ENCODE data around the gene MTHFS. TPM values are rescaled to one million over a fixed set of nuclear protein-coding genes. Genes with fewer than 3 reads are reported as not detected.
"Not testable (repeated sequence)": the region's sequence is repeated elsewhere in the genome, so short reads cannot be mapped to it uniquely, and the experiment has no call there.

MTHFS gene
- total and polyA plus RNA-seq, 7 experiments from 2014 or later, result 15.8 to 93.3 (median 22.0) TPM

DNA sequence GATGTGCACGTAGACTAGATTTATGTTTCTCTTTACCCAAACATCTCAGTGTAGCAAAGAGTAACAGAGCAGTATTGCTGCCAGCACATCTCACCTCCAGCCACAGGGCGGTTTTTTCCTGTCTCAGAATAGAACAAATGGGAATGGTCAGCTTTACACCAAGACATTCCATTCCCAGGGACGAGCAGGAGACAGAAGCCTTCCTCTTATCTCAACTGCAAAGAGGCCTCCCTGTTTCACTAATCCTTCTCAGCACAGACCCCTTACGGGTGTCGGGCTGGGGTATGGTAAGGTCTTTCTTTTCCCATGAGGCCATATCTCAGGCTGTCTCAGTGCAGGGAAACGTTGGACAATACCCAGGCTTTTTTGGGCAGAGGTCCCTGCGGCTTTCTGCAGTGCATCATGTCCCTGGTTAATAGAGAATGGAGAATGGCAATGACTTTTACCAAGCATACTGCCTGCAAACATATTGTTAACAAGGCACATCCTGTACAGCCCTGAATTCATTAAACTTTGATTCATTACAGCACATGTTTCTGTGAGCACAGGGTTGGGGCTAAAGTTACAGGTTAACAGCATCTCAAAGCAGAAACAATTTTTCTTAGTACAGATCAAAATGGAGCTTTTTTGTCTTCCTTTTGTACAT, 38.9 kb upstream of the MTHFS start:
- H3K36me3 ChIP-seq (ENCODE audit: control insufficient read depth in 2 of 3, insufficient read depth in 3 of 3, low read length in 3 of 3); H3K9me3 ChIP-seq (ENCODE audit: control insufficient read depth in 2 of 3, low read length in 3 of 3); H3K36me3 Mint-ChIP-seq; intact Hi-C loops (cut with micrococcal nuclease); ATAC-seq; H3K27me3 Mint-ChIP-seq; H3K4me3 Mint-ChIP-seq; H3K27ac ChIP-seq (ENCODE audit: low read depth, low read length); H3K27ac Mint-ChIP-seq; H3K4me1 ChIP-seq (ENCODE audit: control insufficient read depth in 2 of 2, insufficient read depth in 2 of 2, low read length in 2 of 2); H3K27me3 ChIP-seq (ENCODE audit: control insufficient read depth in 2 of 2, insufficient read depth in 2 of 2, low read length in 2 of 2); CTCF ChIA-PET; H3K4me3 ChIP-seq (ENCODE audit: low read length); H3K9me3 Mint-ChIP-seq; DNase-seq; POLR2A ChIA-PET: not testable (repeated sequence)
- peaks cover 2 to 12% (median 10%) of the 10 kb centered on the region in 7 donors for H3K4me1 Mint-ChIP-seq

GRCh38 chr15:79933231-79933630, 36.4 kb upstream of the MTHFS start:
- no peak overlapping the region for H3K27ac ChIP-seq (ENCODE audit: low read depth, low read length)
- no peaks in the 10 kb centered on the region for H3K4me1 ChIP-seq (ENCODE audit: control insufficient read depth in 2 of 2, insufficient read depth in 2 of 2, low read length in 2 of 2)
- H3K4me3 ChIP-seq (ENCODE audit: low read length), result no peak overlapping the region
- H3K27me3 ChIP-seq (ENCODE audit: control insufficient read depth in 2 of 2, insufficient read depth in 2 of 2, low read length in 2 of 2), result no peaks in the 10 kb centered on the region
- H3K36me3 ChIP-seq (ENCODE audit: control insufficient read depth in 2 of 3, insufficient read depth in 3 of 3, low read length in 3 of 3), result no peaks in the 10 kb centered on the region
- Mint-ChIP-seq H3K4me3 (no peak overlapping the region), H3K9me3 (peaks cover 0 to 8% (median 0%) of the 10 kb centered on the region in 11 donors), H3K4me1 (peaks cover 4 to 12% (median 10%) of the 10 kb centered on the region in 7 donors), H3K27ac (no peak overlapping the region), H3K36me3 (peaks cover 0 to 6% (median 0%) of the 10 kb centered on the region in 5 donors), H3K27me3 (peaks cover 0 to 18% (median 0%) of the 10 kb centered on the region in 5 donors)
- POLR2A ChIA-PET, result interaction anchor here (0.8 to 3.2 kb wide), 2 partner anchors 10 to 37 kb away, joined by 3 to 16 read pairs; no protein-coding TSS in a partner anchor
- intact Hi-C loops (cut with micrococcal nuclease), result no loop called here
- no peaks in the 10 kb centered on the region for H3K9me3 ChIP-seq (ENCODE audit: control insufficient read depth in 2 of 3, low read length in 3 of 3)
- CTCF ChIA-PET, result no interaction called here
- ATAC-seq (no peak), DNase-seq (no peak)

DNA sequence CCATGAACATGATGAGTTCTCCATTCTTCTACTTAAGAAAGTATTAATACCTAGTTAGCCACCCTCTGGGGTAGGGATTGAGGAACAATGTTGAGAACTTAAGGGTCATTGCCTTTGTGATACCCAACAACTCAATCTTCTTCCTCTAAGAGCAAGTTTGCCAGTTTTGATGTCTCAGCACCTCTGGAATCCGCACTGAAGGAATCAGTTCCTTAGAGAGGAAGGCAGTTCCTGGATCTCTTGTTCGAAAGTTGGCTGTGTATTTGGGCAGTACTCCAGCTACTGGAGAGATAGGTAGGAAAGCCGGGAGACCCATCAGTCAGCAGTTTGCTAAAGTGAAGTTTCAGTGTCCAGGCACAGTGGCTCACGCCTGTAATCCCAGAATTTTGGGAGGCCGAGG, 35.6 kb upstream of the MTHFS start:
- POLR2A ChIA-PET, result interaction anchor here (3.2 kb wide), 1 partner anchor 9 kb away, joined by 16 read pairs; no protein-coding TSS in a partner anchor
- no peaks in the 10 kb centered on the region for H3K4me1 ChIP-seq (ENCODE audit: control insufficient read depth in 2 of 2, insufficient read depth in 2 of 2, low read length in 2 of 2)
- Mint-ChIP-seq H3K27me3 (peaks cover 0 to 18% (median 0%) of the 10 kb centered on the region in 5 donors), H3K9me3 (peaks cover 0 to 8% (median 0%) of the 10 kb centered on the region in 11 donors), H3K27ac (no peak overlapping the region), H3K4me3 (no peak overlapping the region), H3K4me1 (peaks cover 4 to 12% (median 10%) of the 10 kb centered on the region in 7 donors), H3K36me3 (peaks cover 0 to 6% (median 0%) of the 10 kb centered on the region in 5 donors)
- H3K36me3 ChIP-seq (ENCODE audit: control insufficient read depth in 2 of 3, insufficient read depth in 3 of 3, low read length in 3 of 3), result no peaks in the 10 kb centered on the region
- H3K4me3 ChIP-seq (ENCODE audit: low read length), result no peak overlapping the region
- intact Hi-C loops (cut with micrococcal nuclease), result no loop called here
- ATAC-seq (no peak), DNase-seq (no peak)
- H3K27me3 ChIP-seq (ENCODE audit: control insufficient read depth in 2 of 2, insufficient read depth in 2 of 2, low read length in 2 of 2), result no peaks in the 10 kb centered on the region
- no peaks in the 10 kb centered on the region for H3K9me3 ChIP-seq (ENCODE audit: control insufficient read depth in 2 of 3, low read length in 3 of 3)
- no peak overlapping the region for H3K27ac ChIP-seq (ENCODE audit: low read depth, low read length)
- CTCF ChIA-PET, result no interaction called here

DNA sequence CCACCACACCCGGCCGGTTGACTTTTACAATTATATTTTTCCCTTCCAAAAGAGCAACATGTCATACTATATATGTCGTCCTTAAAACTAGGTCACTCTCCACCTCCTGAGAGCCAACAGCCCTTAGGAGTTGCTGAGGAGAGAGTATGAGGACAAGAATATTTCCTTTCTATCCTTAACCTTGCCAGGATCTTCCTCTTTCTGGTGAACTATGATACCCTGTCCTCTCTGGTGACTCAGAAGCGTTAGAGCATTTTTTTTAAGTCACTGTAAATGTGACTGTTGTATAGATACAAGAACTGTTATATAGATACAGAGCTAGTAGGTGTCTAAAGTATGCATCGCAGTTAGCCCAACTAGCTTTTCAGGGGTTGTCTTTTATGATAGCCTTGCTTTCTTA, 33.7 kb upstream of the MTHFS start:
- DNase-seq, result no peak
- no peak overlapping the region for H3K27ac ChIP-seq (ENCODE audit: low read depth, low read length)
- Mint-ChIP-seq H3K4me3 (no peak overlapping the region), H3K36me3 (peaks cover 0 to 5% (median 0%) of the 10 kb centered on the region in 5 donors), H3K4me1 (peaks cover 4 to 16% (median 10%) of the 10 kb centered on the region in 7 donors), H3K27me3 (peaks cover 0 to 18% (median 0%) of the 10 kb centered on the region in 5 donors), H3K27ac (no peak overlapping the region), H3K9me3 (peaks cover 0 to 5% (median 0%) of the 10 kb centered on the region in 11 donors)
- ChIA-PET CTCF (no interaction called here), POLR2A (no interaction called here)
- no peak overlapping the region for H3K4me3 ChIP-seq (ENCODE audit: low read length)
- no peak for ATAC-seq
- no peaks in the 10 kb centered on the region for H3K36me3 ChIP-seq (ENCODE audit: control insufficient read depth in 2 of 3, insufficient read depth in 3 of 3, low read length in 3 of 3)
- H3K27me3 ChIP-seq (ENCODE audit: control insufficient read depth in 2 of 2, insufficient read depth in 2 of 2, low read length in 2 of 2), result no peaks in the 10 kb centered on the region
- no peaks in the 10 kb centered on the region for H3K4me1 ChIP-seq (ENCODE audit: control insufficient read depth in 2 of 2, insufficient read depth in 2 of 2, low read length in 2 of 2)
- intact Hi-C loops (cut with micrococcal nuclease), result no loop called here
- H3K9me3 ChIP-seq (ENCODE audit: control insufficient read depth in 2 of 3, low read length in 3 of 3), result no peaks in the 10 kb centered on the region

DNA sequence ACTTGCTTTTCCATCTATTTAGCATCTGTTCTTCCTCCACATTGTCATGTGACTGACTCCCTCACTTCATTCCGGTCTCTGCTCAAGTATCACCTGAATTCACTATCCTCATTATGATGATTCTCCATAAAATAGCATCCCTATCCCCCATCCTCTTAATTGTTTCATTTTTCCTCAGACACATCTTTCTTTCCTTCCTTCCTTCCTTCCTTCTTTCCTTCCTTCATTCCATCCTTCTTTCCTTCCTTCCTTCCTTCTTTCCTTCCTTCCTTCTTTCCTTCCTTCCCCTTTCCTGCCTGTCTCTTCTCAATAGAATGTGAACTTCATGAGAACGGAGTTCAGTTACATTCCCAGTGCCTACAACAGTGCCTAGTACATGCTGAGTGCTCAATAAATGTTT, 32.6 kb upstream of the MTHFS start:
- Histone ChIP-seq H3K36me3 (ENCODE audit: control insufficient read depth in 2 of 3, insufficient read depth in 3 of 3, low read length in 3 of 3) (no peaks in the 10 kb centered on the region), H3K4me3 (ENCODE audit: low read length) (no peak overlapping the region), H3K9me3 (ENCODE audit: control insufficient read depth in 2 of 3, low read length in 3 of 3) (no peaks in the 10 kb centered on the region), H3K4me1 (ENCODE audit: control insufficient read depth in 2 of 2, insufficient read depth in 2 of 2, low read length in 2 of 2) (peaks cover 3% of the 10 kb centered on the region in 2 donors), H3K27ac (ENCODE audit: low read depth, low read length) (no peak overlapping the region), H3K27me3 (ENCODE audit: control insufficient read depth in 2 of 2, insufficient read depth in 2 of 2, low read length in 2 of 2) (no peaks in the 10 kb centered on the region)
- intact Hi-C loops (cut with micrococcal nuclease), result loop anchor here in 1 of 2 donors (10.0 kb wide), 1 partner anchor 55 kb away; no protein-coding TSS in a partner anchor
- ChIA-PET CTCF (no interaction called here), POLR2A (no interaction called here)
- Mint-ChIP-seq H3K4me3 (peak overlapping the region in 1 of 10 donors; percentile 38), H3K4me1 (peaks cover 4 to 16% (median 11%) of the 10 kb centered on the region in 7 donors), H3K27ac (no peak overlapping the region), H3K27me3 (peaks cover 0 to 18% (median 0%) of the 10 kb centered on the region in 5 donors), H3K36me3 (peaks cover 0 to 5% (median 0%) of the 10 kb centered on the region in 5 donors), H3K9me3 (peaks cover 0 to 5% (median 0%) of the 10 kb centered on the region in 11 donors)
- no peak for DNase-seq
- no peak for ATAC-seq

- H3K27ac Mint-ChIP-seq; DNase-seq; CTCF ChIA-PET; H3K27me3 ChIP-seq (ENCODE audit: control insufficient read depth in 2 of 2, insufficient read depth in 2 of 2, low read length in 2 of 2); H3K27ac ChIP-seq (ENCODE audit: low read depth, low read length); ATAC-seq; H3K4me3 Mint-ChIP-seq; H3K4me3 ChIP-seq (ENCODE audit: low read length): not testable (repeated sequence)
- POLR2A ChIA-PET, result interaction anchor here (1.2 kb wide), 1 partner anchor 30 kb away, joined by 3 read pairs; no protein-coding TSS in a partner anchor
- Mint-ChIP-seq H3K4me1 (peaks cover 7 to 30% (median 24%) of the 10 kb centered on the region in 7 donors), H3K9me3 (peaks cover 0 to 30% (median 13%) of the 10 kb centered on the region in 11 donors), H3K36me3 (peaks cover 5 to 25% (median 10%) of the 10 kb centered on the region in 5 donors), H3K27me3 (peaks cover 0 to 11% (median 0%) of the 10 kb centered on the region in 5 donors)
- H3K36me3 ChIP-seq (ENCODE audit: control insufficient read depth in 2 of 3, insufficient read depth in 3 of 3, low read length in 3 of 3), result peaks cover 0 to 12% (median 0%) of the 10 kb centered on the region in 3 experiments
- peaks cover 11 to 14% of the 10 kb centered on the region in 2 donors for H3K4me1 ChIP-seq (ENCODE audit: control insufficient read depth in 2 of 2, insufficient read depth in 2 of 2, low read length in 2 of 2)
- H3K9me3 ChIP-seq (ENCODE audit: control insufficient read depth in 2 of 3, low read length in 3 of 3), result peaks cover 0 to 10% (median 0%) of the 10 kb centered on the region in 3 experiments
- intact Hi-C loops (cut with micrococcal nuclease), result loop anchor here in 1 of 2 donors (10.0 kb wide), 1 partner anchor 51 kb away; no protein-coding TSS in a partner anchor
These were observed 29.3 kb upstream of the MTHFS start for GRCh38 chr15:79926116-79926515.

All from naive thymus-derived CD4-positive, alpha-beta T cell (primary cell).